Epithelial cell of esophagus (primary cell): ENCODE measurements around the gene LAMTOR2.

Experiments
- DNase-seq: peaks from one replicate; pipeline ENCODE4 v3.0.0; 2010; ENCODE audit warnings: low read depth
- H3K4me3 ChIP-seq: 2 replicates; pipeline ENCODE4 v1.5.1; 2011; ENCODE audit warnings: mild to moderate bottlenecking, low read length, control low read depth
- TF ChIP-seq, protein P1 (sequence below): IDR thresholded peaks from 2 replicates; pipeline ENCODE4 v1.5.1; 2011; ENCODE audit warnings: low read depth, mild to moderate bottlenecking, low read length, control low read depth, inconsistent platforms; ENCODE audit not compliant: insufficient read depth; ENCODE audit errors: missing control alignments

The LAMTOR2 gene

DNA sequence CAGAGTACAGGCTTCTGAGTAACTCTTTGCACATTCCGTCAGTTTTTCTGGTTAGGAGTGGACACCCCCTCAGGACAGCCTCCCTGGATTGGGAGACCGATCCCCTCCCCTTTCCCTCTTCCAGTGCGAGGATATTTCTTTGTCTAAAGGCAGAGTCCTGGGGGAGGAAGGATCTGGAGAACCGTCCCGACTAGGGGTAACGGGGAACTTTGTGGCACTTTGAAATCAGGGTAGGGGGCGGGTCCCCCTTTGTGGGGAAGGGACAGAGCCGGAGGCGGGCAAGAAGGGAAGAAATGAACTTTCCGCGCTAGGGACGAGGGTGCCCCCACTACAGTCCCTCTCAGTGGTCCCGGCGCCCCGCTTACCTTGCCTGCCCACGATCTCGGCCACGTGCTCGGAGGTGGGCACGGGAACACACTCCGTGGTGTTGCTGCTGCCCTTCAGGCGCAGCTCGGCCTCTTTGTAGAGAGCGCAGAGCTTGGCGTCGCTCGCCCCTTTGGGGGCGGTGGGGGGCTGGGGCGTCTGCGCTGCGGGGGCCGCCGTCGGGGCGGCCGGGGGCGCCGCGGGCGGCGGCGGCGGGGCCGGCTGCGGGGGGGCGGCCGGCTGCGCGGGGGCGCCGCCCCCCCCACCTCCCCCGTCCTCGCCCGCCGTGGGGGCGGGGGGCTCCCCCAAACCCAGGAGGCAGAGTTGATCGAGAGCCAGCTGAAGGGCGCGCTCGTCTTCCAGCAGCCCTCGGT is 26.8 kb downstream of the LAMTOR2 start:
- no peak for DNase-seq
- peak overlapping the region; percentile 59 for H3K4me3 ChIP-seq
- TF ChIP-seq, protein P1, sequence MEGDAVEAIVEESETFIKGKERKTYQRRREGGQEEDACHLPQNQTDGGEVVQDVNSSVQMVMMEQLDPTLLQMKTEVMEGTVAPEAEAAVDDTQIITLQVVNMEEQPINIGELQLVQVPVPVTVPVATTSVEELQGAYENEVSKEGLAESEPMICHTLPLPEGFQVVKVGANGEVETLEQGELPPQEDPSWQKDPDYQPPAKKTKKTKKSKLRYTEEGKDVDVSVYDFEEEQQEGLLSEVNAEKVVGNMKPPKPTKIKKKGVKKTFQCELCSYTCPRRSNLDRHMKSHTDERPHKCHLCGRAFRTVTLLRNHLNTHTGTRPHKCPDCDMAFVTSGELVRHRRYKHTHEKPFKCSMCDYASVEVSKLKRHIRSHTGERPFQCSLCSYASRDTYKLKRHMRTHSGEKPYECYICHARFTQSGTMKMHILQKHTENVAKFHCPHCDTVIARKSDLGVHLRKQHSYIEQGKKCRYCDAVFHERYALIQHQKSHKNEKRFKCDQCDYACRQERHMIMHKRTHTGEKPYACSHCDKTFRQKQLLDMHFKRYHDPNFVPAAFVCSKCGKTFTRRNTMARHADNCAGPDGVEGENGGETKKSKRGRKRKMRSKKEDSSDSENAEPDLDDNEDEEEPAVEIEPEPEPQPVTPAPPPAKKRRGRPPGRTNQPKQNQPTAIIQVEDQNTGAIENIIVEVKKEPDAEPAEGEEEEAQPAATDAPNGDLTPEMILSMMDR = no peak

DNA sequence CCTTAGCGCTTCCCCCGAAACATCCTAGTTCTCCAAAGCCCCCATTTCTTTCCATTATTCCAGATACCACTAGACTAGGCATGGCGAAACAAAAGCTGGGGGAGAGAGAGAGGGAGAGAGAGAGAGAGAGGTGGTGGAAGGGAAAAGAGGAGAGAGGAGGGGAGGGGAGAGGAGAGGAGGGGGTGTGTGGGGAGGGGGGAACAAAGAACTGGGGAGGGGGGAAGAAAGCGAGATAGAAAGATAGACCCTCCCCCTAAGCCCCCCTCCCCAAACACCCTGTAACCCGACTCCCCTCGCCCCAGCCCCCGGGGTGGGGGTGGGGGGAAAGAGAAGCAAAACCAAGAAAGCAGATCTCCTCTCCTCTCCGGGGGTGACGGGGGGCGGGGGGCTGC is 27.3 kb downstream of the LAMTOR2 start:
- no peak for DNase-seq
- peak overlapping the region; percentile 59 for H3K4me3 ChIP-seq
- TF ChIP-seq, protein P1 = no peak

DNA sequence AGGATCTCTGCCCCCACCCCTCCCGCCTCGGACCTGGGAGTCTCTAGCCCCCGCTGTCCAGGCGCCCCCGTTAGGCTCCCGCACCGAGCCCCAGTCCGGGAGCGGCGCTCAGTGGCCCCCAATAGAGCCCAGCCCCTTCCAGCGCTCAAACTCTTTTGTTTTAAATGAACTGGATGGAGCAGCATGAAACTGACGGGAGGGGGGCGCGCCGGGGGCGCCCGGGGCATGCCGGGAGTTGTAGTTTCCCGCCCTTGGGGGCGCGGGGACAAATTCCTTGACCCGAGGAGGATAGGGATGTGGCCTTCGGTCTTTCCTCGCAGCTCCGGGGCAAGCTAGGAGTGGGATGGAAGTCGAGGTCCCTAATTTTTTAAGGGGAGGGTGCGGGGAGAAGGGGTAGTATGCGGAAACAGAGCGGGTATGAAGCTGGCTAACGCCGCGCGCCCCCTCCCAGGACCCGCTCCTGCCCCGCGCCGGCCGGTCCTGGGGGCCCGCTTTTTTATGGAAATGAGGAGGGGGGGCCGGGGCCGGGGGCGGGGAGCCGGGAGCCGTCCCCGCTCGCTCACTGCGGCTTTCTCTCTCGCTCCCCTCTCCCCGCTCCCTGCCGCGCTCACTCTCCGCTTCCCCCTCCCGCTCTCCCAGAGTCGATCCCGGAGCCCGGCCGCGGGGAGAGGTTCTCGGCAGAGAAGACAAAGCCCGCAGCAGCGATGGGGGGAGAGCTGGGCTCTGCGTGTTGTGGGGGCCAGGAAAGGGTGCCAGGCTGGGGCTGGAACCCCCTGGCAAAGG is 27.9 kb downstream of the LAMTOR2 start, which contains the start of gene MEX3A:
Gene MEX3A, minus strand, starts transcription at position 157 of the 783 bp plus-strand sequence. CDS start 467 bp downstream, outside the sequence.
- H3K4me3 ChIP-seq = peak within 1 kb of the TSS; percentile 59
- TF ChIP-seq, protein P1 = no peak
- DNase-seq = peak; percentile 62

DNA sequence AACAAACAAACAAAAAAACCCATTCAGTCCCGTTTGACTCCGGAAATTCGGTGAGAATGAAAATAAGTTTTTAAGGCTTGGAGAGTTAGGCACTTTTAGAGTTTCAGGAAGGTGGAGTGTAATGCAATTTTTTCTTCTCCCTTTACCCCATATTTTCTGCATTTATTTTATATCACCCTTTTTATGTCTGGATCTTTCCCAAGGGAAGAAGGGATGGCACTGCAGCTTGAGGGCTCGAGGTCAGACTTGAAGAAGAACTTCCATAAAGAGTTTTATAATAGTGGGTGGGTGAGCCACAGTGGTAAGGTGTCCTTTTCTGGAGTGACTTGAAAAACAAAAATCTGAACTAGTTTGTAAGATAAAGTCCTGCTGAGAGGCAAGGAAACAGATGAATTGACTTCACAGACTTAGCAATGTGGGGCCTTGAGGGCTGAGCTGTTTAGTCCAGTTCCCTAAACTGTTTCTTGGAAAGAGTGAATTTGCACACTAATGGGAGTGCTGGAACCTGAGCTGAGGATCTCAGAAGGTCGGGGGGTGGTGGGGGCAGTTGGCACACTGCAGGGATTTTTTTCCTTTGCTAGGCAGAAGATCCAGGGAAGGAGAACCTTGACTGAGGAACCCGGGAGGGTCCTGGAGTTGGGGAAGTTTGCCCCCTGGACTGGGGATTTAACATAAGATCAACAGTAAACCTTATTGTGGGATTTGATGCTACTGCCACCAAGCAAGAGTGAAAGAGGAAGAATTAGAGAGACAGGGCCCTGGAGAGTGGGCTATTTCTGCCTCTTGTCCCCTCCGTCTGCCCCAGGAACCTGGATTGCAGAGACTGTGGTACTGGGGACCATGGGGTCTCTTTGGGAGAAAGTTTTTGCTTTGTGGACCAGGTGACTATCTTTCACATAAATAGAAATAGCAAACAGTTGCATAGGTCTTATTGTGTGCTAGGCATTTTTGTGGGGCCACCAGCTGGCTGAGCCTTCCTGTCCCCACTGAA is 29.5 kb downstream of the LAMTOR2 start:
- no peak overlapping the region for H3K4me3 ChIP-seq
- TF ChIP-seq, protein P1 = no peak
- DNase-seq = no peak

DNA sequence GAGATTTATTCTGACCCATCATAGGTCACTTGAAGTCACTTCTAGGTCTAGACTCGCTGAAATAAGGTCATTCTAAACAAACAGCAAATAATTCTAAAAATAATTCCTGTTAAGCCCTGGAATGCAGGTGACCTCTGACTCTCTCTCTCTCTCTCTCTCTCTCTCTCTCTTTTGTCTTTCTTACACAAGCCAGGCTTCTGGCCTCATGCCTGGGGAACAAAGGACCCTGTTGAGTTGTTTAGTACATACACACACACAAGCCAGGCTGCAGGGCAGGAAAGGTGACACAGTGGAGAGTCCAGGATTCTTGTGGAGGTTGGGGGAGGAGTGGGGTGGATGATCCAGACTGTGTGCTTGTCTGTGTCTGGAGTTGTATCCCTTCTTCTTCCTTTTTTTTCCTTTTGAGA is 31.7 kb downstream of the LAMTOR2 start:
- TF ChIP-seq, protein P1 = no peak
- no peak overlapping the region for H3K4me3 ChIP-seq
- DNase-seq = no peak

DNA sequence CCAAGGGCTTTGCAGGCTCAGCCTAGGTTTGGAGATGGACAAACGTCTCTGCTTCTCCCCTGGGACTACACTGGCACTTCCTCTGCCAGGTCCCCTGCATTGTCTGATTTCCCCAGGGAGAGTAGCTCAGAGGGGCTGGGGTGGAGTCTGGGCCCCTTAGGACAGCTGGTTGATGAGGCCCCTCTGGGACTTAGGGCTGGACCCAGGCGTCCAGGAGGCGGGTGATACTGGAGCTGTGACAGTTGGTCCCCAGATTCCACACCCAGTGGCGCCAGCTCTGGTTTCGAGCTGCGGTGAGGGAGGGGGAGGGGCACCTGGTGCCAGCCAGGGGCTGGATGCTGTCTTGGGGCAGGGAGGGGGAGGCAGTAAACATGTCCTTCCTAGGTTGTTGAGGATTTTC is 35.1 kb downstream of the LAMTOR2 start:
- TF ChIP-seq, protein P1 = no peak
- no peak overlapping the region for H3K4me3 ChIP-seq
- no peak for DNase-seq
